Left cardiac atrium (tissue), 4 donors: ENCODE measurements around the gene DNAJC28. TPM values are rescaled to one million over a fixed set of nuclear protein-coding genes. Genes with fewer than 3 reads are reported as not detected.
"Not testable (repeated sequence)": the region's sequence is repeated elsewhere in the genome, so short reads cannot be mapped to it uniquely, and the experiment has no call there.

Experiments used
- ATAC-seq, 2 donors: fragments of 200-7000 bp; cut with Tn5 transposase; one replicate each; pipeline ENCODE4 v1.9.1; 2020; ENCODE audit warnings: mild to moderate bottlenecking in 2 of 2, moderate library complexity in 2 of 2
- DNase-seq: peaks from one replicate; pipeline ENCODE4 v3.0.0-alpha.2; 2020
- intact Hi-C, 2 donors: fragments of 100-400 bp; cut with DNase I; formaldehyde crosslinking; loops; one replicate each; pipeline versions ENCODE4 v1.14.1 to v1.15.1; 2022 to 2023
- total RNA-seq, 2 donors: library from RNA; stranded (reverse); fragmentation: NEBNext Ultra II Directional; extraction: Animal tissue kit (Norgen Biotek cat#: 25700); gene quantifications; one replicate each; pipeline ENCODE4 v1.2.1, GENCODE V29; 2021
- donor health status: DM: no; HTN: yes; CAD: no.
- donor health status: DM: no; HTN: yes; CAD: no; lungs with severe emphysema.
- donor health status: DM: yes; HTN: yes; CAD: no.
- donor health status: Dilated cardiomyopathy.

The DNAJC28 gene
- total RNA-seq, 2 donors from 2014 or later, result 5.4 to 5.5 TPM

DNA sequence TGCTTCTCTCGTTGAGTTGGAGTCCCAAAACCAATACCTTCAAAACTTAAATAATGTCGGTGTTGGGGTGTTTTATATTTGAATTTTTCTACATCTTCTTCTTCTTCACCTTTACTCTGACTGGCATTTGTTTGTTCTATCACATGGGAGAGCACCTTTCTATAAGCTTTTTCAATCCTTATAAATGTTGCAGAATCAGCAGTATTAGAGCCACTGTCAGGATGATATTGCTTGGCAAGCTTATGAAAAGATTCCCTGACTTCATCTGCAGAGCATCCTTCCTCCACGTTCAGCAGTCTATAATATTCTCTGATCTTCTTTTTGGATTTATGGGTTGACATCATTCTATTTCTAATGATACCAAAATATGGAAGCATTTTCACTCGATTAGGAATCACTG is 2.6 kb downstream of the DNAJC28 start:
- intact Hi-C loops, result no loop called here
- no peak for ATAC-seq
- DNase-seq, result no peak

DNA sequence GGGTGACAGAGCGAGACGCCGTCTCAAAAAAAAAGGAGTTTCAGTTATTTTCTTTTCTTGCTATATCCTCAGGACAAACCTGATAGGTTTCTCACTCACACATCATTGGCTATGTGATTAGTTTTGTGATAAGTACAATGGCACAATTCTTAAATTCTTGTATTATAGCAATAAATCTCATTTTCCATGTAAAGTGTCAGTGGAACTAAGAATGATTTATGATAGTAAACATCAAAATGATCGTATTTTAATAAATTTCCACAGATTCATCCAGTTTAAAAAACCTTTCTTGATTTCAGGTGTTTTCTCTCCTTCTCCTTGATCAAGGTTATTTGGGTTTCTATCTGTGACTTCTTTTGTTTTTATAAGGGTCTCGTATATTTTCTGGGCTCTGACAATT is 3.5 kb downstream of the DNAJC28 start:
- no peak for DNase-seq
- no peak for ATAC-seq
- intact Hi-C loops, result no loop called here

DNA sequence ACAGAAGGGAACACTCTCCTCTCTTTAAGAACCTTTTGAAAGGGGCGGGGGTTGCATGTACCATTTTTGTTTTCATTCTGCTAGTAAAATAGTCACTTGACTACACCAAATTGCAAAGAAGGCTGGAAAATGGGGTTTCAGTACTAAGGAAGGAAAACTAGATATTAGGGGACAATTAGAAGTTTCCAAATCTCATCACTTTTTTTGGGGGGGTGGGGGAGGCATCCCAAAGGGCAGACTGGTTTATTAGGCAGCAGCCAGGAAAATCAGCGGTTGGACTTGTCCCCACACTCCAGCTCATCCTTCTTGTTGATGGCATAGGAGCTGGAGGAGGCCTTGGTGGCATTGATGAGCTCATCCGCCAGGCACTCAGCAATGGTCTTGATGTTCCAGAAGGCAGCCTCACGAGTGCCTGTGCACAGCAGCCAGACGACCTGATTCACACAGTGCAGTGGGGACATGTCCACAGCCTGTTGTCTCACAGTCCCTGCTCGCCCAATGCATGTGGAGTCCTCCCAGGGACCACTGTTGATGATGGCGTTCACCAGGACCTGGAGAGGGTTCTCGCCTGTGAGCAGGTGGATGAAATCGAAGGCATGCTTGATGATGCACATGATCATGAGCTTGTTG is 10.1 kb downstream of the DNAJC28 start:
- intact Hi-C loops, result no loop called here
- DNase-seq (no peak), ATAC-seq (no peak)

DNA sequence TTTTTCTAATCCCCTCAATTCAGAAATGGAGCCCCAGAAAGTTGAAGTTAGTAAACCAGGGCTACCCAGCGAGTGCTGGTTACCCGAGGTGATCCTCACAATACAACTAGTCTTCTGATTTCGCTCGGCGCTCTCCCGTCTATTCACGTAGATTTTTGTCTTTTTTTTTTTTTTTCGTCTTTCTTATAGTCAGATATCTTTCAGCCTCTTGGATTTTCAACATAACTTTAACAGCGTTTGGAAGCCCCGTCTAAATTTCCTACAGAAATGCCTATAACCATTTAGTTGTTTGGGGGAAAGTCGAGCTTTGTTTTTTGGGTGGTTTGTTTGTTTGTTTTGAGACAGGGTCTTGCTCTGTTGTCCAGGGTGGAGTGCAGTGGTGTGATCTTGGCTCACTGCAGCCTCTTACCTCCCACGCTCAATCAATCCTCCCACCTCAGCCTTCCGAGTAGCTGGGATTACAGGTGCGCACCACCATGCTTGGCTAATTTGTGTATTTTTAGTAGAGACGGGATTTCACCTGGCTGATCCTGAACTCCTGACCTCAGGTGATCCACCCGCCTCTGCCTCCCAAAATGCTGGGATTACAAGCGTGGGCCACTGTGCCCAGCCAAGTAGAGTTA is 10.9 kb downstream of the DNAJC28 start:
- intact Hi-C loops, result no loop called here
- ATAC-seq, result no peak
- no peak for DNase-seq

DNA sequence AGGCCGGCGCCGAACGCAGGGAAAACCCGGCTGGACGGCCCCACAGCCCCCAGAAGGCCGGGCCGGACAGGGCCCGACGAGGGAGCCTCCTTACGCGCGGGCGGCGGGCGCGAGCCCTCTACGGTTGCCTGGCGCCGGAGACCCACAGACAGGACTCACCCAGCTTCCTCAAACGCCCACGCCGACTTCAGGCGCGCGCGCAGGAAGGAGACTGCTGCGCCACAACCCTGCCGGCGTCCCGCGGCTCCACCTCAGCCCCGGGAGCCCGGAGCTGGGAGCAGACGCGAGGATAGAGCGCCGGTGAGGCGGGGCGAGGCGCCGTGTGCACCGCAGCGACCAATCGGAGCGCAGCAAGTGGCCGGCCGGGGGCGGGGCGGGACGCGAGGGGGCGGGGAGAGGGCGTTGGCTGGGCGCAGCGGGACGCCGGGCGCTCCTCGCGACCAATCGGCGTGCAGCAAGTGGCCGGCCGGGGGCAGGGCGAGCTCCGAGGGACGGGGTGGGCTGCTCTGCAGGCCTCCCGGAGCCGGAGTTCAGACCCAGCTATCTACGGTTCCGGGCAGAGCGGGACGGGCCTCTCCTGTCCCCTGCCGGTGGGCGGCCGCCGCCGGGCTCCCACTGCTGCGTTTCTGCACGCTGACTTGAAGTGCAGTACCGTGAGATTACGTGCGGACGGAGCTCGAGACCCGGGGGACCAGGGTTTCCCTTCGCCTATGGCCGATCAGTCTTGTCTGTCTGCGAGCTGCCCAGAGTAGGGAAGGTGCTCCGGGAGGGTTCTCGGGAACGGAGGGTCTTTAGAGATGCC is 11.6 kb downstream of the DNAJC28 start, which contains the start of gene TMEM50B:
TSS of gene TMEM50B (minus strand) at position 296 of the 802 bp plus-strand sequence. CDS start 11,089 bp downstream, outside the sequence.
- DNase-seq (peak; percentile 96), ATAC-seq (peak; percentile 97 to 98)
- intact Hi-C loops, result loop anchor here in 1 of 2 donors (5.0 kb wide), 1 partner anchor 62 kb away; the partner anchor contains the start of genes GART and SON

GRCh38 chr21:33478935-33479678 is 12.4 kb downstream of the DNAJC28 start:
- intact Hi-C loops, result loop anchor here in 1 of 2 donors (5.0 kb wide), 1 partner anchor 63 kb away; the partner anchor contains the start of genes GART and SON

DNA sequence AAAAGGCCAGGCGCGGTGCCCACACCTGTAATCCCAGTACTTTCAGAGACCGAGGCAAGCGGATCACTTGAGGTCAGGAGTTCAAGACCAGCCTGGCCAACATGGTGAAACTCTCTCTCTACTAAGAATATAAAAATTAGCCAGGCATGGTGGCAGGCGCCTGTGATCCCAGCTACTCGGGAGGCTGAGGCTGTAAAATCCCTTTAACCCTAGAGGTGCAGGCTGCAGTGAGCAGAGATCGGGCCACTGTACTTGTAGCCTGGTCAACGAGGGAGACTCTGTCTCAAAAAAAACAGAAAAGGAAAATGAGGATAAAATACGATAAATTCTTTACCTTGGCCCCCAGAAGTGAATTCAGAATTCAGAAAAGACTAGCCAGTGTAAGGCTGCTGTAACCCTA is 13.3 kb downstream of the DNAJC28 start:
- ATAC-seq (no peak), DNase-seq (no peak)

More at GRCh38 chr21:33478935-33479678, 12.4 kb downstream of the DNAJC28 start:
- DNase-seq (peak; percentile 31), ATAC-seq (peak; percentile 18 to 39)

GRCh38 chr21:33477066-33477465 is 14.4 kb downstream of the DNAJC28 start:
- no peak for ATAC-seq
- intact Hi-C loops, result loop anchor here in 1 of 2 donors (5.0 kb wide), 1 partner anchor 65 kb away; the partner anchor contains the start of genes GART and SON
- DNase-seq, result no peak

More for the DNA sequence above, 13.3 kb downstream of the DNAJC28 start:
- intact Hi-C loops, result loop anchor here in 1 of 2 donors (5.0 kb wide), 1 partner anchor 64 kb away; the partner anchor contains the start of genes GART and SON

GRCh38 chr21:33473344-33473743 is 18.2 kb downstream of the DNAJC28 start:
- intact Hi-C loops, result no loop called here
- DNase-seq (no peak), ATAC-seq (no peak)

DNA sequence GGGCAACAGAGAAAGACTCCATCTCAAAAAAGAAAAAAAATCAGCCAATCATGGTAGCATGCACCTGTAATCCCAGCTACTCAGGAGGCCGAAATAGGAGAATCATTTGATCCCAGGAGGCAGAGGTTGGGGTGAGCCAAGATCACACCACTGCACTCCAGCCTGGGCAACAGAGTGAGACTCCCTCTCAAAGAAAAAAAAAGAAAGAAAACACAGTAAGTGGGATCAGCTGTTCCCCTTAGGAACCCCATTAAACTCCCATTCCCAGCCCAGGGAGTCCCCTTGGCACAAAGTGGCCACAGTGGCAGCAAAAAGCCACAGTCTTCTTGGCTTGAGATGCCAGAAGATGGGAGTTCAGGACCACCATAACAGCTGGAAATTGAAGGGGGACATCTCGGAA is 20.8 kb downstream of the DNAJC28 start:
- no peak for DNase-seq
- no peak for ATAC-seq
- intact Hi-C loops, result no loop called here

DNA sequence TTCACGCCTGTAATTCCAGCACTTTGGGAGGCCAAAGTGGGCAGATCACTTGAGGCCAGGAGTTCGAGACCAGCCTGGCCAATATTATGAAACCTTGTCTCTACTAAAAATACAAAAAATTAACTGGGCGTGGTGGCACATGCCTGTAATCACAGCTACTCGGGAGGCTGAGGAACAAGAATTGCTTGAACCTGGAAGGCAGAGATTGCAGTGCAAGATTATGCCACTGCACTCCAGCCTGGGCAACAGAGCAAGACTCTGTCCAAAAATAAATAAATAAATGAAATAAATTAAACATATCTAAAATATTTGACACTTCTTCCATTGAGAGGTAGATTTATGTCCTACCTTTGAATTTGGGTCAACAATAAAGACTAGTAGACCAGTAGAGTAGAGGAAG is 22.3 kb downstream of the DNAJC28 start:
- DNase-seq, intact Hi-C loops, ATAC-seq: not testable (repeated sequence)

GRCh38 chr21:33461538-33462250 is 29.8 kb downstream of the DNAJC28 start:
- ATAC-seq (no peak), DNase-seq (no peak)
- intact Hi-C loops, result no loop called here

- DNase-seq (no peak), ATAC-seq (no peak)
- intact Hi-C loops, result no loop called here
Measured at GRCh38 chr21:33458861-33459260, 32.7 kb downstream of the DNAJC28 start.

DNA sequence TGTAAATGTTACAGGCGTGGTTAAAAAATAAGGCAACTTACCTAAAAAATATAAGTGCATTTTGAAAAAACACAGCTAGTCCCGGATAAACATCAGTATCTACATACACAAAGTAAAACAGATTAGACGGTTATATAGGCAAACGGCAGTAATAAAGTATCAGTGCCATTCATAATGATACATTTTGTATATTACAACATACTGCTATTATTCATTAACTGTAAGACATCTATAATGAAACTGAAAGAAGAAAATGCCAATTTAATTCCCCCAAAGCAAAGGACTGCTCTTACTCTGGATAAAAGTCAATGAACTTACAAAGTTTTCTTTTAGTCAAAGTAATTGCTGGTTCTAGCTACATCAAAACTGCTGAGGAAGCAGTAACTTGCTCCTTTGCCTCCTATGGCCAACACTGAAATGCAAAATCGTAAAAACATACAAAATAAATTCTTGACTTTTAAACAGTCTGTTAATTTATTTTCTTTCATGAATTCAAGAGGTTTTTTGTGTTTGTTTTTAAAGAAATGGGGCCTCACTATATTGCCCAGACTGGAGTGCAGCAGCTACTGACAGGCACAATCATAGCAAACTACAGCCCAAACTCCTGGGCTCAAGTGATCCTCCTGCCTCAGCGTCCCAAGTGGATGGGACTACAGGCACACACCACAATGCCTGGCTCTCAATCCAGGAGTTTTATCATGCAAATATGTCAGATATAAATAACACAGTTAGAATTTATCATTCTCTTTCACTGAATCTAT is 35.6 kb downstream of the DNAJC28 start:
- intact Hi-C loops, result no loop called here
- no peak for DNase-seq
- no peak for ATAC-seq

DNA sequence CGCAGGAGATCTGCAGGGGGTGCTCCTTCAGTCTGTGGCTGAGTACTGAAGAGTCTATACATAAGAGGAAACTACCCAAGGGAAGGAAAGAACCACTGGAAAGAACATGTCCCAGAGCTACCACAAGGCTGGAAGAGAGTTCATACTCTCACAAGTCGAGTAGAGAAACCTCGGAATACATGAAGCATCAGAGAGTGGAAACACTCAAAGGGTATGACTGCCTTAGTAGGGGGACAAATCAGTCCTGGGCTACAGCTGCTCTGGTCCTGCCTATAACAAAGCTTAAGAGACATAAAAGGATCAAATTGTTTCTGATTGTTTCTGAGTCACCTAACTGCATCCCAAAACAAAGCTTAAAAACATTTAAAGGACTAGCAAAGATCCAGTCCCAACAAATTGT is 39.2 kb downstream of the DNAJC28 start:
- no peak for DNase-seq
- no peak for ATAC-seq
- intact Hi-C loops, result no loop called here

DNA sequence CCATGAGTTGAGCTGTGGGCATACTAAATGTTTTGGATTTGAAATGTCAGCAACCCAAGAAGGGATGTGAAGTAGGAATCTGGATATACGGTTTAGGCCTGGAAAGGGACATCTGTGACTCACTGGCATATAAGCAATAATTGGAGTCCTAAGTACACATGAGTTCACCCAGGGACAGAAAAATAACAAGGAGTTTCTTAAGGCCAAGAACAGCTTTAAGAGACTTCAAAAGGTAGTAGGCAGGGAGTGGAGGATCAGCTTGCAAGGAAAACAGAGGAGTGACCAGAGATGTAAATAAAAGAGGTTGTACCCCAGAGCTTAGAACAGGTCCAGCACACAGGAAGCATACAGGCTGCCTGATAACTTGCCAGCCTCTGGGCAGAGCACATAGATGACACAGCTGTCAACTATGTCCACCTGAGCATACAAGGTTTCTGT is 39.9 kb downstream of the DNAJC28 start:
- intact Hi-C loops, result no loop called here
- ATAC-seq, result no peak

DNA sequence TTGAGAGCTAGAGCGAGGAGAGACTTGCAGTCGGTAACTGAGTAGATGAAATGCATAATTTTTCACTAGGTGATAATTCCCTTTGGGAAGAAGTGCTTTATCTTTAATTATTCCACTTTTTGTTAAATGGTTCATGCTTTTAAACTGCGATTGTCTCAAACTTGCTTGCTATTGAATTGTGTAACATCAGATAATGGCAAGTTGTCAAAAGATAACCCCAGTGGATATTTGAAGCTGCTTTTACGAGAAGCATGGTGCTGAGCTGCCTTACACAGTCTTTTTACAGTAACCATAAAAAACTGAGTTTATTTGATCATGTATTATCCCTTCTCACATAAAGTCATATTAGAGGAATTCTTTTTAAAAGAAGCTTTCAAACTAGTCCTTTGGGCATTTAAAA is 41.9 kb downstream of the DNAJC28 start:
- DNase-seq (no peak), ATAC-seq (no peak)
- intact Hi-C loops, result loop anchor here (10.0 kb wide), 2 partner anchors 245 to 605 kb away; no protein-coding TSS in a partner anchor

More for the DNA sequence above, 39.9 kb downstream of the DNAJC28 start:
- no peak for DNase-seq
